Measurements from ENCODE around the gene P2RY1. TPM values are rescaled to one million over a fixed set of nuclear protein-coding genes. Genes with fewer than 3 reads are reported as not detected.

The P2RY1 gene
- 0.59 and 0.88 TPM in 2 replicates for total RNA-seq

GRCh38 chr3:152834776-152835600, at the start of gene P2RY1:
Gene P2RY1 (plus strand): TSS chr3:152835131. CDS start chr3:152835783, 652 bp downstream.

All from smooth muscle cell of the umbilical artery (primary cell).